HG02588 (cell line): ENCODE data around the gene NLRC3.
"Not testable (repeated sequence)": the region's sequence is repeated elsewhere in the genome, so short reads cannot be mapped to it uniquely, and the experiment has no call there.

Experiments used
- ATAC-seq: cut with Tn5 transposase; IDR thresholded peaks from one replicate; pipeline ENCODE4 v1.9.1; 2021; ENCODE audit warnings: mild to moderate bottlenecking, moderate library complexity; ENCODE audit not compliant: unreplicated experiment

The NLRC3 gene

DNA sequence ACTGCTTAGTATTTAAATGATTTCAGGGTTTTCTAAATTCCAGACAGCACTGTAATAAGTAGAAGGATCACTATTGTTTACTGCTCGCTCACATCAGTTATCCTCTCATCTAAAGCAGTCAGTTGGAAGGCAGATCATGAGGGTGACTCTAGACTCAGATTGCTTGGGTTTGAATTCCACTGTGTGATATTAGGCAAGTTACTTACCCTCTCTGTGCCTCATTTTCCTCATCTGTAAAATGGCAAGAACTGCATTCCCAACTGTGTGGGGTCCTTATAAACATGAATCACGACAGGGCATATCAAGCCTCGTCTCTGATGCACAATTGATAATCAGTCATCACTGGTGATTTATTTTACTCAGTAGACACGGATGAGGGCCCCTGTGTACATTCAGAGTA is 61.3 kb downstream of the NLRC3 start:
- ATAC-seq, result no peak

DNA sequence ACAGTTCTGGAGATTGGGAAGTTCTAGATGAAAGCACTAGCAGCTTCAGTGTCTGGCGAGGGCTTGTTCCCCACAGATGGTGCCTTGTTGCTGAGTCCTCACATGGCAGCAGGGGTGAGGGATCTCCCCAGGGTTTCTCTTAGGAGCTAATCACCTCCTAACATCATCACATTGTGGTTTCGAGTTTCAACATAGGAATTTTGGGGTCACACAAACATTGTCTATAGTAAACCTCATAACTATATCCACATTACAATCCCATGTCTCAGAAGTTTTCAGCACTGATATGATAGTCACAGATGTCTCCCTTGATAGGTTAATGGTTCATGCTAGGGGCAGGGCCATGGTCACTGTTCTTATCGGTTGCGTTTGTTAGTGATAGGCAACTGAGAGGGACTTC is 62.6 kb downstream of the NLRC3 start:
- ATAC-seq, result no peak

DNA sequence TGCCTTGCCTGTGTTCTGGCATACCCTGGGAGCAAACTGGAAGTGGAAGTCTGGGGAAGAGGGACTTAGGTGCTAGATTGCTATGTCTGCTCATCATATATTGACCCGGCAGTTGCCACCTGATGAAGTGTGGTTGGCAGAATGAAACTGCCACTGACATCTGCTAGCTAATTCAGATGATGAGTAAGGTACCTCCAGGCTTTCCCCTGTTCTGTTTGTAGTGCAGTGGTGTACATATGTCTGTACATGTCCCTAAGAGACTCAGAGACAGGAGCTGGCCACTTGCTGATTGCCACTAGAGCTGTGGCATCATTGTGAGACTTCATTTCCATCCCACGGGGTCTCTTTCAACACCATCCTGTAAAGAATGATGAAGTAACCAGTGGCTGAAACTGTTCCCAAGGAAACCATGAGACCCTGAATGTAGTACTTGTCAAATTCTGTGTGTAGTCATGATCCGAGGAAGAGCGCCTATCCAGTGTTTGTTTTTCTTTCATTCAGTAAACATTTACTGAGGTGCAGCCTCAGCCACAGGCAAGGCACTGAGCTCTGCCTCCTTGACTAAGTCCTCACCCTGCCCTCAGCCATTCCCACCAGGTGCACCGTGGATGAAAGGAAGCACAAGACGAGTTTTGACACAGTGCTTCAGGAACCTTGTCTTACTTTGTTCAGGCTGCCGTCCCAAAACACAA is 63.2 kb downstream of the NLRC3 start:
- ATAC-seq, result no peak

DNA sequence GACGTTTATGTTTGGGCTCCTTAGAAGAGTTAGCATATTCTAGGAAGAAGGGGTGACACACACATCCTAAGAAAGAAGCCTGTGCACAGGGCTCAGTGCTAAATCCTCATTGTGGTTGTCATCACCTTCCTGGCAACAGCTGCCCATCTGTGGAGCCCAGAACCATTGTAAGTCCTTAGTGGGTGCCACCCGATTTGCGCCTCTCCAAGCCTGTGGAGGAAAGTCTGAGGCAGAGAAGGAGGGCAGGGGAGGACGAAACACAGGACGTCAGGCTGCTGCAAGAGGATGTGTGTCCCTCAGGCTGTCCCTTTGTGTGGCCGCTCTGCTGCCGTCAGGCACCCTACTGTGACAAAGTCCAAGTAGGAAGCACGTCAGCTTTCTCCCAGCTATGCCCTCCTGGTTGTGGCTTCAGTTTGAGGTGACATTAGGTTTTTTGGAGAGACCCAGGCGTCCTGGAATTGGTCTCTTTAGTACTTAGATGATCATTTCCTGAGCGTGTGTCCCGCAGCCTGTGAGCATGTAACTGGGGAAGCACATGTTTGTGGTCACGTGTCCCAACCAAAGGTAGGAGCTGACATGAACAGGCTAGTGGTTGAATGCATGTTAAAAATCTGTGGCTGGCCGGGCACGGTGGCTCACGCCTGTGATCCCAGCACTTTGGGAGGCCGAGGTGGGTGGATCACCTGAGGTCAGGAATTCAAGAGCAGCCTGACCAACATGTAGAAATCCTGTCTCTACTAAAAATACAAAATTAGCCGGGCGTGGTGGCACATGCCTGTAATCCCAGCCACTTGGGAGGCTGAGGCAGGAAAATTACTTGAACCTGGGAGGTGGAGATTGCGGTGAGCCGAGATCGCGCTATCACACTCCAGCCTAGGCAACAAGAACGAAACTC is 65.7 kb downstream of the NLRC3 start:
- no peak for ATAC-seq

DNA sequence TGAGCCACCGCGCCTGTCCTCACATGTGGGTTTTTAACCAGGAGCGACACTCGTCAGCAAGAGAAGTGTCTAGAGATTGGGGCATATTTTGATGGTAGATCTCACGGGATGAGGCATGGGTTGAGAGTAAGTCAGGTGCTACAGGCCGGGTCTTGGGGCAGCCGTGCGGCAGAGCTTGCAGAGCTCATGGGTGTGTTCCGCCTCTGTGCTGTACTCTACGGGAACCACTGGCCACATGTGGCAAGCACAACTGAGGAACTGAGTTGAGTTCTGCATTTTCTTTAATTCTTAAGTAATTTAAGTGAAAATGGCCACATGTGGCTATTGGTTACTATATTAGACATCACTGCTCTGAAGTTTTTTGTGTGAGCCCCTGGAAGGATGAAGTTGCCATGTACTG is 66.8 kb downstream of the NLRC3 start:
- no peak for ATAC-seq

DNA sequence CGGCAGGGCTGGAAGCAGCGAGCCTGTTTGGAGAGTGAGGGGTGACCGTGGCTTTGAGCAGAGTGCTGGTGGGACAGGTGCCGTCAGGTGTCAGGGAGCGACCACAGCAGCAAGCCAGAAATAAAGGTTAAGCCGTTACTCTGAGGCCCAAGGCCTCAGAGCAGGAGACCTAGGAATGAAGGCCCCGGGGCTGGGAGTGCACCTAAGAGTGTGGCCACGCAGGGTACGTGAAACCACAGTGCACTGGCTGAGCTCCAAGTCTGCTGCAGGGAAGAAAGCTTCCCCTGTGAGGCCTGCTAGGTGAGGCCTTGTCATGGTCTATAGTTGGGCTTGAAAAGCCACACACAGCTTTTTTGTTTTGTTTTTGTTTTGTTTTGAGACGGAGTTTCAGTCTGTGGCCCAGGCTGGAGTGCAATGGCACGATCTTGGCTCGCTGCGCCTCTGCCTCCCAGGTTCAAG is 67.7 kb downstream of the NLRC3 start:
- ATAC-seq, result no peak

DNA sequence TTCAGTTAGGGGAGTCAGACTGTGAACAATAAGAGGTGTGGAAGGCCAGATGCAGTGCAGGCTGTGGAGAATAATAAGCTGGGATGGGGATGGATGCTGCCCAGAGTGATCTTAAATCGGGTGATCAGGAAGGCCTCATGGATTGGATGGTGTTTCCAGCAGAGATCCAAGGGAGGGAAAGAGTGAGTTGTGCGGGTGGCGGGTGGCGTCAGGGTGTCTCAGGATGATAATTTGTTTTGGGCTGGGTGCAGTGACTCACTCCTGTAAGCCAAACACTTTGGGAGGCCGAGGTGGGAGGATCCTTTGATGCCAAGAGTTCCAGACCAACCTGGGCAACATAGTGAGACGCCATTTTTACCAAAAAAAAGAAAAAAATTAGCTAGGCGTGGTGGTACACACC is 68.5 kb downstream of the NLRC3 start:
- no peak for ATAC-seq

DNA sequence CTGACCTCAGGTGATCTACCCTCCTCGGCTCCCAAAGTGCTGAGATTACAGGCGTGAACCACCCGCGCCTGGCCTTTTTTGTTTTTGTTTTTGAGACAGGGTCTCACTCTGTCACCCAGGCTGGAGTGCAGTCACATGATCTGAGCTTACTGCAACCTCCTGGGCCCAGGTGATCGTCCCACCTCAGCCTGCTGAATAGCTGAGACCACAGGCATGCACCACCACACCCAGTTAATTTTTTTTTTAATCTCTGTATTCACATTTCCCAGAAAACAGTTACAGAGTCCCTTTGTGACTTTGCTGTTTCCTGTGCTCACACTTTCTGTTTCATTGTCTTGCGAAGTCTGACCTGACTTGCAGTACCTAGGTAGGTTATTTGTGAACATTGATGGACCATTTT is 73.7 kb downstream of the NLRC3 start:
- ATAC-seq, result no peak

DNA sequence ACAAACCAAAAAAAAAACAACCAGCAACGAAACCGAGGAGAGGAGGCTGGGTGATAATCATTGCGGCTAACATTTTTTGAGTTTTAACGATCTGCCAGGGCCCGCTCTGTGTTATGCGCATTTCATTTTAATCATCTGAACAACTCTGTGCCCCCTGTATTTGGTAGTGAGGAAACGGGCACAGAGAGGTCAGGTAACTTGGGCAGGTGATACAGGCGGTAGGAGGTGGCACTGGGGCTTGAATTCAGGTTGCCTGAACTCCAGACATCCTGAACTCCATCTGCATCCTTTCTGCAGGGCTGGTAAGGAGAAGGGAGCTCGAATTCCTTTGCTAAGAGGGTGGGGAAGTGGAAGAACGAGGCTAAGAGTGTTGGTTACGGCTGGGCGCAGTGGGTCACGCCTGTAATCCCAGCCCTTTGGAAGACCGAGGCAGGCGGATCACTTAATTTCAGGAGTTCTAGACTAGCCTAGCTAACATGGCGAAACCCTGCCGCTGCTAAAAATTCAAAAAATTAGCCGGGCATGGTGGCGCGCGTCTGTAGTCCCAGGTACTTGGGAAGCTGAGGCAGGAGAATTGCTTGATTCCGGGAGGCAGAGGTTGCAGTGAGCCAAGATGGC is 75.3 kb downstream of the NLRC3 start:
- no peak for ATAC-seq

DNA sequence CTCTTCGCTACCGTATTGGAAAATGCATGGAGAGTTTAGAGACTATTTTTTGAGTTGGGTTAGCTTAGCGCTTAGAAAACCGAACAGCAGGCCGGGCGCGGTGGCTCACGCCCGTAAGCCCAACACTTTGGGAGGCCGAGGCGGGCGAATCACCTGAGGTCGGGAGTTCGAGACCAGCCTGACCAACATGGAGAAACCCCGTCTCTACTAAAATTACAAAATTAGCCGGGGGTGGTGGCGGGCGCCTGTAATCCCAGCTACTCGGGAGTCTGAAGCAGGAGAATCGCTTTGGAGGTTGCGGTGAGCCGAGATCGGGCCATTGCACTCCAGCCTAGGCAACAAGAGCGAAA is 75.8 kb downstream of the NLRC3 start:
- not testable (repeated sequence) for ATAC-seq

DNA sequence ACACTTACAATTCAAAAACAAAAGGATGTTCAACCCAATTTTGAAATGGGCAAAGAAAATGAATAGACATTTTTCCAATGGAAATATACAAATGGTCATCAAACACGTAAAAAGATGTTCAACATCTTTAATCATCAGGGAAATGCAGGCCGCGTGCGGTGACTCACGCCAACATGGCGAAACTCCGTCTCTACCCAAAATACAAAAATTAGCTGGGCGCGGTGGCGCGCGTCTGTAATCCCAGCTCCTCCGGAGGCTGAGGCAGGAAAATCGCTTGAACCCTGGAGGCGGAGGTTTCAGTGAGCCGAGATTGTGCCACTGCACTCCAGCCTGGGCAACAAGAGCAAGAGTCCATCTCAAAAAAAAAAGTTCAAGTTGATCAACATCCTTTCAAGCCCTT is 78.2 kb downstream of the NLRC3 start:
- no peak for ATAC-seq

DNA sequence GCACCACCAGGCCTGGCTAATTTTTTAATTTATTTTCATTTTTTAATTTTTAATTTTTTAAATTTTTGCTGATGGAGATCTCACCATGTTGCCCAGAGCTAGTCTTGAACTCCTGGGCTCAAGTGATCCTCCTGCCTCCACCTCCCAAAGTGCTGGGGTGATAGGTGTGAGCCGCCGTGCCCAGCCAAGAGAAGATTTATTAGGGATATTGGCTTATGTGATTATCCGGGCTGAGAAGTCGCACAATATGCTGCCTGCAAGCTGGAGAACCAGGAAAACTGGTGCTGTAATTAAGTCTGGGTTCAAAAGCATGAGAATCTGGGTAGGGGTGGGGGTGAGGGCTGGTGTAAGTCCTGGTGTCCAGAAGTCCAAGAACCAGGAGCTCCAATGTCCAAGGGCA is 79.4 kb downstream of the NLRC3 start:
- ATAC-seq, result no peak

DNA sequence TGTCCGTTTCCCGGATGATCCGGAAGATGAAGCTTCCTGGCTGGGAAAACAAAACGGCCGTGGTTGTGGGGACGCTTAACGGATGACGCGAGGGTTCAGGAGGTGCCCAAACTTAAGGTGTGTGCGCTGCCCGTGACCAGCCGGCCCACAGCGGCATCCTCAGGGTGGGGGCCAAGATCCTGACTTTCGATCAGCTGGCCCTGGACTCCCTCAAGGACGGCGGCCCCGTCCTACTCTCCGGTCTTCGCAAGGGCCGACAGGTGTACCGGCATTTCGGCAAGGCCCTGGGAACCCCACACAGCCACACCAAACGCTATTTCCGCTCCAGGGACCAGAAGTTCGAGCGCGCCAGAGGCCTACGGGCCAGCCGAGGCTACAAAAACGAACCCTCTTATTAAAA is 80.8 kb downstream of the NLRC3 start:
- no peak for ATAC-seq

DNA sequence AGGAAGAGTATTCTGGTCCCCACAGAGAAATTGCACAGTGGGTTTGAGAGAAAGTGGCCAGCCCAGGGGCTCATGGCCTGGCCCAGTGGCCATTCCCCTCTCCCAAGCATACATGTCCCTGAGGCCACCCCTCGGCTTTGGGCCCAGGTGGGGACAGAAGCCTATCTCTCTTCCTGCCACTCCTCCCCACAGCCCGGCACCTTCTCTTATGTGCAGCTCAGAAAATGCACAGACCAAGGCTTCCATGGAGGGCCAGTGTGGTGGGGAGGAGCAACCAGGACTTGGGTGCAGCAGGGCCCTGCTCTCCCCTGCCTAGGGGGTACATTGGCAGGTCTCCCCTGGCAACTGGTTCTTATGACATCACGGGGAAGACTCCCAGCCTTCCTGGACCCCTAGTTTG is 82.0 kb downstream of the NLRC3 start, which contains the start of gene C16orf90:
C16orf90 (minus strand) TSS at position 314 of the 400 bp plus-strand sequence; CDS start at position 246, 68 bp downstream.
- no peak for ATAC-seq

DNA sequence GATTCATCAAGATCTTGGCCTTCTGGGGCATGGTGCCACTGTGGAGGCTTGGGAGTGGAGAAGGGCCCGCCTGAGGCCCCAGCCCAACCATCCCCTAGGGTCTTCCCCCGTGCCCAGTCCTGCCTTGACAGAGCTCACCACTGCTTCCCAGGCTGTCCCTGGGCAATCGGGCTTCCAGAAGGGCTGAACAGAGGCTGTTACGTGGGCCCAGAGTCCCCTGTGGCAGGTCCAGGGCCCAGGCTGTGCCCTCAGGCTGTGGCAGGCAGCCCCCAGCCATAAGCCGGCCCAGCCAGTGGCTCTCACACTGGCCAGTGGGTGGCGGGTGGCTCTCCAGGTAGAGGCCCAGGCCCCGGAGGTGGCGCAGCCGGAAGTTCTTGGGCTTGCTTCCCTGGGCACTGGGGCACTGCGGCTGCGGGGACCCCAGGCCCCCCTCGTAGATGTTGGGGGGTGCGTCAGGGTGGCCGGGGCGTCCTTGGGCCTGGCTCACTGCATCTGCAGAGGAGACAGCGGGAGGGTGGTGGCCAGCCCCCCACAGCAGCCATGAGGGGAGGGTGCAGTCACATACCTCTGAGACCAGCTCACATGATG is 82.7 kb downstream of the NLRC3 start:
- no peak for ATAC-seq

DNA sequence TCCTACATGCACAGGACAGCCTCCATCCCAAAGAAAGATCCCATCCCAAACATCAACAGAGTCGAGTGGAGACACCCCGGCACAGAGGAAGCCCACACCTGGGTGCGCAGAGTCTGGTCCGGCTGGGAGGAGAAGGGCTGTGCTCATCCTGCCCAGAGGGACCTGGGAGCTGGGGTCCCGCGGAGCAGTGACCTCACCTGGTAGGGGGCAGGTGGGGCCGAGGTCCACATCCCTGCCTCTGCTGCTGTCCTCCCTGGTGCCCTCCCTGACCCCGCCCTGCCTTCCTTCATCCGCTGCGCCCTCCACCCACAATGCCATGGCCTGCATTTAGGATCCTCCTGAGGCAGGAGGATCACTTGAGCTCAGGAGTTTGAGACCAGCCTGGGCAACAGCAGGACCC is 84.8 kb downstream of the NLRC3 start:
- ATAC-seq, result no peak

DNA sequence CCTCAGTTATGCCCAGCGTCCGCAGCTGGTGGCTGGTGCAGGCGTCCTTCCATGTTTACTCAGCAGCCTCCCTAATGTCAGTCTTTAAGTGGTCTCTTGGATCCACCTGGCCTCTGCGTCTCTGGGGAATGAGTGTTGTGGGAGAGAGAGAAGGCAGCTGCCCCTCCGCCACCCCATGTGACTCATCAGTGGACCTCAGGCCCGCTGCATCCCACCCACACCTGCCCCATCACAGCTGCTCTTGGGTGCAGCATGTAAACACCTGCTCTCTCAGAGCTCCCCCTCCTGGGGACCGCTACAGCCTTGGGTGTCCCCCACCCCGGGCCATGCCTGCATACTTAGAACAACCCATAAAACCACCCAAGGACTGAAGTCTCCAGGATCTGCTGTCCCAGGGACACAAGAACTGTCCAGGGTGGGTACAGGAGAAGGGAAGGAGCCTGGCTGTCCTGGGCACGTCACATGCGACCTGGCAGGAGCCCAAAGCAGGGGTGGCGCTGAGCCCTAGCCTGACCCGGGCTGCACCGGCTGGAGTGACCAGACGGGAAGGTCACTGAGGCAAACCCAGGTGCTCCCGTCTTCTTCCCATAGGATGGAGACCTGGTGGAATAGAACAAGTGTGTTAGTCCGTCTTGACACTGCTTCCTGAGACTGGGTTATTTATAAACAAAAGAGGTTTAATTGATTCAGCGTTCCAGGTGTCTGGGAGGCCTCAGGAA is 86.1 kb downstream of the NLRC3 start:
- no peak for ATAC-seq
